Measurements from ENCODE around the gene SF3B2. TPM values are rescaled to one million over a fixed set of nuclear protein-coding genes. Genes with fewer than 3 reads are reported as not detected.

The SF3B2 gene
- polyA plus RNA-seq, 3 donors: 32.1 to 107 (median 52.6) TPM

DNA sequence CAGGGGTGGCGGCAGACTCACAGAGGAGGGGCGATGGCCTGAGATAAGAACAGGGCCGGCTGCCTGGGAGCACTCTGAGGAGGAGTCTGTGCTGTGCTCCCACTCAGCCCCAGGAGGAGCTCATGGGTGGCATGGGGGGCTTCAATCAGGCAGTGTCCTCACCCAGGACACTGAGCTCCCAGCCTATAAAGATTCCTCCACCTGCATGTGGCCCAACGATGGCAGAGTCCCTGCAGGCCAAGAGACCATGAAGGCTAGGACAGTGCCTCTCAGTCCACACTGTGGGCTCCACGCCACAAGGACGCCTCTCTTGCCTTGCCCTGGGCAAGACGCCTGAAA is 38.4 kb upstream of the SF3B2 start:
- H3K36me3 Mint-ChIP-seq: peaks cover 19 to 27% of the 10 kb centered on the region in 2 donors
- H3K27ac Mint-ChIP-seq: peak overlapping the region in 1 of 7 donors; percentile 33
- Histone ChIP-seq H3K9ac (ENCODE audit: insufficient read depth, low read length, poor library complexity, severe bottlenecking) (no peak overlapping the region), H3K4me1 (ENCODE audit: control insufficient read depth in 1 of 2, insufficient read depth in 2 of 2, low read length in 2 of 2) (peaks cover 42 to 43% of the 10 kb centered on the region in 2 donors), H3K4me2 (replicated peaks; ENCODE audit: extremely low read depth, low read length, poor library complexity, severe bottlenecking) (peak overlapping the region; percentile 53), H2AFZ (ENCODE audit: insufficient read depth, low read depth, low read length, poor library complexity, severe bottlenecking) (no peak overlapping the region), H3K36me3 (replicated peaks in 1 of 2; ENCODE audit: control insufficient read depth in 1 of 2, insufficient read depth in 2 of 2, low read length in 2 of 2) (peaks cover 8 to 9% of the 10 kb centered on the region in 2 donors), H3K27me3 (ENCODE audit: control insufficient read depth in 2 of 2, insufficient read depth in 2 of 2, low read length in 2 of 2) (peaks cover 14 to 23% of the 10 kb centered on the region in 2 donors), H3K4me3 (replicated peaks in 1 of 3; ENCODE audit: low read depth in 2 of 3, low read length in 3 of 3) (no peak overlapping the region), H3K79me2 (ENCODE audit: insufficient read depth, low read length) (no peaks in the 10 kb centered on the region), H4K20me1 (ENCODE audit: insufficient read depth, low read length) (no peaks in the 10 kb centered on the region), H3K27ac (ENCODE audit: low read depth in 1 of 2, low read length in 2 of 2) (no peak overlapping the region), H3K9me3 (replicated peaks in 1 of 2; ENCODE audit: control insufficient read depth in 1 of 2, insufficient read depth in 1 of 2, low read length in 2 of 2) (no peaks in the 10 kb centered on the region)
- TF ChIP-seq, protein P1, sequence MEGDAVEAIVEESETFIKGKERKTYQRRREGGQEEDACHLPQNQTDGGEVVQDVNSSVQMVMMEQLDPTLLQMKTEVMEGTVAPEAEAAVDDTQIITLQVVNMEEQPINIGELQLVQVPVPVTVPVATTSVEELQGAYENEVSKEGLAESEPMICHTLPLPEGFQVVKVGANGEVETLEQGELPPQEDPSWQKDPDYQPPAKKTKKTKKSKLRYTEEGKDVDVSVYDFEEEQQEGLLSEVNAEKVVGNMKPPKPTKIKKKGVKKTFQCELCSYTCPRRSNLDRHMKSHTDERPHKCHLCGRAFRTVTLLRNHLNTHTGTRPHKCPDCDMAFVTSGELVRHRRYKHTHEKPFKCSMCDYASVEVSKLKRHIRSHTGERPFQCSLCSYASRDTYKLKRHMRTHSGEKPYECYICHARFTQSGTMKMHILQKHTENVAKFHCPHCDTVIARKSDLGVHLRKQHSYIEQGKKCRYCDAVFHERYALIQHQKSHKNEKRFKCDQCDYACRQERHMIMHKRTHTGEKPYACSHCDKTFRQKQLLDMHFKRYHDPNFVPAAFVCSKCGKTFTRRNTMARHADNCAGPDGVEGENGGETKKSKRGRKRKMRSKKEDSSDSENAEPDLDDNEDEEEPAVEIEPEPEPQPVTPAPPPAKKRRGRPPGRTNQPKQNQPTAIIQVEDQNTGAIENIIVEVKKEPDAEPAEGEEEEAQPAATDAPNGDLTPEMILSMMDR (IDR thresholded peaks at IDR 0.05): no peak
- peaks cover 22 to 35% (median 32%) of the 10 kb centered on the region in 3 donors for H3K27me3 Mint-ChIP-seq (ENCODE audit: low read depth in 3 of 3)
- no peak for DNase-seq
- no peak overlapping the region for H3K4me3 Mint-ChIP-seq
- peaks cover 41% of the 10 kb centered on the region for H3K4me1 Mint-ChIP-seq
- H3K9me3 Mint-ChIP-seq: peaks cover 0 to 5% (median 2%) of the 10 kb centered on the region in 7 donors
- 96% methylated on average over 5 of the region's 7 CpGs for WGBS (ENCODE audit: insufficient coverage)
- intact Hi-C loops (cut with micrococcal nuclease): no loop called here

DNA sequence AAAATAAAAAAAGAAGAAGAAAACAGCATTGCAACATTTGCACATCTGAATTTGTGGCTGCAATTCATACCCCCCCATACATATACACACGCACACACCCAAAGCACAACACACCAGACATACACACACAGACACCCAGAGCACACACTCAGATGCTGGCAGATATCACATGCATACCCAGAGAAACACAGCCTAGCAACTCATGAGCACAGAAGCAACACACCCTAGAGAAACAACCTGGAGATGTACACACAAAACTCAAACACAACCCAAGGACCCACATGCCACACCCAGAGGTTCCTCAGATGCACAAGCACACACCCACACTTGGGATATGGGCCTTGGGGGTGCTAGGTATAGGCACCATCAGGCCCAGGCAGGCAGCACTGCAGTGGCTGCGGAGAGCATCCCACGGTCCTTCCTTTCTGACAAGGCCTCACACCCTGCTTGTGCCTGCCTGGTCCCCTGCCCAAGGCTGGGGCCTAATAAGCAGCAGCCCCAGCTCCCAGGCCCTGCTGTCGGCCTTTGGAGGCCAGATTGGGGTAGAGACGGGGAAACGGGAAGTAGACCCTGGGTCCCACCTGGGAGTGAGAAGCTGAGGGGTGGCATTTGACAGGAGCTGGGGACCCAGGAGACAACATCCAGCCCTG is 37.2 kb upstream of the SF3B2 start:
- Histone ChIP-seq H3K9me3 (replicated peaks in 1 of 2; ENCODE audit: control insufficient read depth in 1 of 2, insufficient read depth in 1 of 2, low read length in 2 of 2) (no peaks in the 10 kb centered on the region), H3K4me3 (replicated peaks in 1 of 3; ENCODE audit: low read depth in 2 of 3, low read length in 3 of 3) (peak overlapping the region in 1 of 3 experiments; percentile 4), H3K4me1 (ENCODE audit: control insufficient read depth in 1 of 2, insufficient read depth in 2 of 2, low read length in 2 of 2) (peaks cover 44% of the 10 kb centered on the region in 2 donors), H2AFZ (ENCODE audit: insufficient read depth, low read depth, low read length, poor library complexity, severe bottlenecking) (no peak overlapping the region), H4K20me1 (ENCODE audit: insufficient read depth, low read length) (no peaks in the 10 kb centered on the region), H3K9ac (ENCODE audit: insufficient read depth, low read length, poor library complexity, severe bottlenecking) (peak overlapping the region; percentile 19), H3K79me2 (ENCODE audit: insufficient read depth, low read length) (peaks cover 3% of the 10 kb centered on the region), H3K36me3 (replicated peaks in 1 of 2; ENCODE audit: control insufficient read depth in 1 of 2, insufficient read depth in 2 of 2, low read length in 2 of 2) (peaks cover 8 to 9% of the 10 kb centered on the region in 2 donors), H3K27ac (ENCODE audit: low read depth in 1 of 2, low read length in 2 of 2) (peak overlapping the region; percentile 44 to 77), H3K4me2 (replicated peaks; ENCODE audit: extremely low read depth, low read length, poor library complexity, severe bottlenecking) (peak overlapping the region; percentile 28), H3K27me3 (ENCODE audit: control insufficient read depth in 2 of 2, insufficient read depth in 2 of 2, low read length in 2 of 2) (peaks cover 14 to 22% of the 10 kb centered on the region in 2 donors)
- WGBS (ENCODE audit: insufficient coverage): 64% methylated on average over 6 of the region's 6 CpGs
- H3K4me1 Mint-ChIP-seq: peaks cover 41% of the 10 kb centered on the region
- intact Hi-C loops (cut with micrococcal nuclease): no loop called here
- H3K36me3 Mint-ChIP-seq: peaks cover 20 to 29% of the 10 kb centered on the region in 2 donors
- TF ChIP-seq, protein P1 (IDR thresholded peaks at IDR 0.05): no peak
- DNase-seq: peak; percentile 38 to 75 (median 55)
- peaks cover 0 to 5% (median 0%) of the 10 kb centered on the region in 7 donors for H3K9me3 Mint-ChIP-seq
- peaks cover 24 to 29% (median 28%) of the 10 kb centered on the region in 3 donors for H3K27me3 Mint-ChIP-seq (ENCODE audit: low read depth in 3 of 3)
- H3K27ac Mint-ChIP-seq: peak overlapping the region; percentile 52 to 91 (median 83)
- H3K4me3 Mint-ChIP-seq: no peak overlapping the region

Data from CD14-positive monocyte (primary cell).